ENCODE results near the gene EMC9. TPM values are rescaled to one million over a fixed set of nuclear protein-coding genes. Genes with fewer than 3 reads are reported as not detected.
A peak's percentile ranks its signal among the peaks of the same experiment; 100 is the strongest.

EMC9 gene
- total RNA-seq, 4 donors from 2014 or later, result 6.4 to 15.4 (median 10.4) TPM

DNA sequence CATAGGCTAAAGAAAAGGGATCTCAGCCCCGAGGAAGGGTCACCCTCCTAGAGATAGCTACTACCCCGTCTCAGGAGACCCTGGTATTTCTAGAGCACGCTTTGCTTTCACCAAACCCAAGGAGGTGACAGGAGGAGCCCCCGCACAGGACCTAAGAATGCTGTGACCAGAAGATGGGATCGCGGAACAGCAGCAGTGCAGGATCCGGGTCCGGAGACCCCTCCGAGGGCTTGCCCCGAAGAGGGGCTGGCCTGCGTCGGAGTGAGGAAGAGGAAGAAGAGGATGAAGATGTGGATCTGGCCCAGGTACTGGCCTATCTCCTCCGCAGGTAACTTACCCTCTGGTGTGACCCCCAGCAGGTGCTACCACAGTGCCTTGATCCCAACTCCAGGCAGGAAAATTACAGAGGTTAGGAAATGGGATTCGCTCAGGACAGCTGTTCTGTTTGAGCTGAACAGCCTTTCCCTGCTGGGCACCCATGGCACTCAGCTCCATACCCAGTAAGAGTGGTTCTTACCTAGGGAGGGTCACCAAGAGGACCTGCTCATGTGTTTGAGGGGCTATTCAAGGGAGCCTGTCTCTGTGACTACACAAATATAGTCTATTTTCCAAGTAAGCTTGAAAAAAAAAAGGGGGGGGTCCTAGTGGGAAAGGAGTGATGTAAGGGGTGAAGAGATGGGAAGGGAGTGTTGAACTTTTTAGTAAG, 25.8 kb downstream of the EMC9 start:
- Histone ChIP-seq H3K4me3 (peak overlapping the region; percentile 36 to 63), H3K27me3 (no peaks in the 10 kb centered on the region), H3K27ac (peak overlapping the region; percentile 70 to 100 (median 98)), H3K36me3 (peaks cover 0 to 38% of the 10 kb centered on the region in 2 donors), H3K9me3 (no peaks in the 10 kb centered on the region), H3K4me1 (peaks cover 0 to 29% (median 10%) of the 10 kb centered on the region in 3 donors)
- WGBS, 2 donors (ENCODE audit: low coverage in 1 of 2), result 0 to 7% methylated on average over 1 to 3 of the region's 14 CpGs
- no peak for ATAC-seq
- TF ChIP-seq CTCF (IDR thresholded peaks at IDR 0.05), result no peak
- TF ChIP-seq POLR2AphosphoS5 (IDR thresholded peaks at IDR 0.05), result no peak
- no peak for TF ChIP-seq POLR2A (IDR thresholded peaks at IDR 0.05)

GRCh38 chr14:24114532-24115421, 26.6 kb downstream of the EMC9 start, which contains the start of the genes DCAF11 and NRL:
TSS of gene DCAF11 (plus strand) at chr14:24114777. CDS start at chr14:24115595, 818 bp downstream.
TSS of gene NRL (minus strand) at chr14:24114949. CDS start at chr14:24082848, 32,101 bp downstream.
- Histone ChIP-seq H3K36me3 (peaks cover 0 to 30% of the 10 kb centered on the region in 2 donors), H3K27ac (peak within 1 kb of the TSS; percentile 89 to 100 (median 98)), H3K4me1 (peaks cover 0 to 29% (median 10%) of the 10 kb centered on the region in 3 donors), H3K9me3 (no peaks in the 10 kb centered on the region), H3K4me3 (peak within 1 kb of the TSS; percentile 62 to 63), H3K27me3 (no peaks in the 10 kb centered on the region)
- 0 to 4% methylated on average over 4 to 8 of the region's 65 CpGs for WGBS, 2 donors (ENCODE audit: low coverage in 1 of 2)
- peak; percentile 95 for ATAC-seq
- TF ChIP-seq POLR2AphosphoS5 (IDR thresholded peaks at IDR 0.05), result peak; percentile 89
- peak in 1 of 4 experiments; percentile 29 for TF ChIP-seq CTCF (IDR thresholded peaks at IDR 0.05)
- peak in 1 of 2 donors; percentile 13 for TF ChIP-seq POLR2A (IDR thresholded peaks at IDR 0.05)
- TF ChIP-seq EP300 (IDR thresholded peaks at IDR 0.05), result peak; percentile 24

DNA sequence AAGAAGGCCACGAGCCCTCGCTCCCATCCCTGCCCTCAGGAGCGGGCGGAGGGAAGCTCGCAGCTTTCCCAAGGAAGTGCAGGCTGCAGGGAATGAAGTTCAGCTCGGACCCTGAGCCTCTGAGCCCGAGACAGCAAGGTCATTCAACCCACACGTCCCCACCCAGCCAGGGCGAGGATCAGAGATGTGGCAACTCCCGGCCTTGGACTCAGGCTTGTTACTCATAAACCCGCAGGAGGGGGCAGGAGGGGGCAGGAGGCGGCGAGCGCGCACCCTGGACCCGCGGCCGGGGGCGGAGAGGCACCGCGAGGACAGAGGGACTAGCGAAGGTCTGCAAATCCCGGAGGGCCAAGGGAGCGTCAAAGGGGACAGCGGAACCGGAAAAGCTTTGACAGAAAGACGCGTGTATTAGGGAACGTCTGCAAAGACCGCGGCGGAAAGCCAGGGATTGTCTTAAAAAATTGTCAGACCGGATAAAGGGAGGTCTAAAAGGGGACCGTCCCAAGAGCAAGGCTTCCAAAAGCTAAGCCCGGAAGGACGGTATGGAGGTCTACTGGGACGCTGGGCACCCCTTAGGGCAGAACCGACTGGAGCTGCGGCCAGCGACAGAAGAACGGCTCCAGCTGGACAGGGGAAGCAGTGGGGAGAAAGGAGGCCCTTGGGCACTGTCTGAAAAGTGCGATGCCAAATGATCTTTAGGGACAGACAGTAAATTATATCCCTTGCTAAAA, 27.4 kb downstream of the EMC9 start:
- TF ChIP-seq CTCF (IDR thresholded peaks at IDR 0.05) (peak in 1 of 4 experiments; percentile 3), EP300 (IDR thresholded peaks at IDR 0.05) (no peak), POLR2A (IDR thresholded peaks at IDR 0.05) (peak; percentile 36 to 60), POLR2AphosphoS5 (IDR thresholded peaks at IDR 0.05) (peak; percentile 67)
- H3K4me3 ChIP-seq, result peak overlapping the region; percentile 62 to 63
- 0% methylated on average over 9 to 18 of the region's 42 CpGs for WGBS, 2 donors (ENCODE audit: low coverage in 1 of 2)

GRCh38 chr14:24113379-24113800, 28.0 kb downstream of the EMC9 start:
- ATAC-seq, result no peak
- Histone ChIP-seq H3K9me3 (no peaks in the 10 kb centered on the region), H3K4me3 (peak overlapping the region; percentile 62 to 63), H3K36me3 (peaks cover 0 to 16% of the 10 kb centered on the region in 2 donors), H3K27ac (peak overlapping the region; percentile 89 to 100 (median 98)), H3K4me1 (peaks cover 0 to 39% (median 10%) of the 10 kb centered on the region in 3 donors), H3K27me3 (no peaks in the 10 kb centered on the region)
- TF ChIP-seq EP300 (IDR thresholded peaks at IDR 0.05), result no peak
- TF ChIP-seq POLR2AphosphoS5 (IDR thresholded peaks at IDR 0.05), result no peak
- TF ChIP-seq CTCF (IDR thresholded peaks at IDR 0.05), result no peak
- no peak for TF ChIP-seq POLR2A (IDR thresholded peaks at IDR 0.05)
- WGBS, 2 donors (ENCODE audit: low coverage in 1 of 2), result 8 to 20% methylated on average over 7 to 15 of the region's 15 CpGs

More for the DNA sequence above, 27.4 kb downstream of the EMC9 start:
- Histone ChIP-seq H3K27ac (peak overlapping the region; percentile 89 to 100 (median 98)), H3K9me3 (no peaks in the 10 kb centered on the region), H3K36me3 (peaks cover 0 to 22% of the 10 kb centered on the region in 2 donors), H3K27me3 (no peaks in the 10 kb centered on the region), H3K4me1 (peaks cover 0 to 33% (median 10%) of the 10 kb centered on the region in 3 donors)
- peak; percentile 52 for ATAC-seq

Data from gastroesophageal sphincter (tissue), 4 donors.